Activated T-cell treated with anti-CD3 and anti-CD28 coated beads, Interleukin-2, amount 50 U/mL, for 72 hours (primary cell): ENCODE measurements around the gene SDK2. TPM values are rescaled to one million over a fixed set of nuclear protein-coding genes. Genes with fewer than 3 reads are reported as not detected.

Source experiments
- ATAC-seq, 2 donors: fragments of 150-1000 bp; cut with Tn5 transposase; replicated peaks in 1 of 2; 2 replicates each; pipeline ENCODE4 v1.10.0; 2021; ENCODE audit warnings: moderate library complexity in 2 of 2, mild to moderate bottlenecking in 1 of 2
- DNase-seq, 2 donors: peaks; one replicate each; pipeline ENCODE4 v3.0.0; 2021 to 2022; ENCODE audit warnings: mixed read lengths in 1 of 2
- H3K27ac Mint-ChIP-seq: one replicate; pipeline ENCODE4 v1.8.0; 2022; ENCODE audit warnings: mild to moderate bottlenecking, moderate library complexity, mixed read lengths
- H3K27me3 Mint-ChIP-seq: one replicate; pipeline ENCODE4 v1.8.0; 2022; ENCODE audit warnings: low read depth, mixed read lengths
- H3K36me3 Mint-ChIP-seq, 2 donors: one replicate each; pipeline ENCODE4 v1.8.0; 2022; ENCODE audit warnings: mixed read lengths in 2 of 2, mild to moderate bottlenecking in 1 of 2; ENCODE audit not compliant: insufficient read depth in 2 of 2
- H3K4me1 Mint-ChIP-seq: one replicate; pipeline ENCODE4 v1.8.0; 2022; ENCODE audit warnings: low read depth, mixed read lengths
- H3K4me3 Mint-ChIP-seq, 2 donors: one replicate each; pipeline ENCODE4 v1.8.0; 2022; ENCODE audit warnings: mild to moderate bottlenecking in 2 of 2, mixed read lengths in 2 of 2, moderate library complexity in 2 of 2
- H3K9me3 Mint-ChIP-seq, 2 donors: one replicate each; pipeline ENCODE4 v1.8.0; 2022; ENCODE audit warnings: mixed read lengths in 2 of 2
- total RNA-seq, 2 donors: library from RNA; stranded (reverse); gene quantifications; one replicate each; pipeline ENCODE4 v1.2.3, GENCODE V29; 2022

Gene SDK2
- total RNA-seq, 2 donors from 2014 or later: 0.26 to 0.44 TPM

- Mint-ChIP-seq H3K4me1 (no peaks in the 10 kb centered on the region), H3K36me3 (no peaks in the 10 kb centered on the region), H3K9me3 (no peaks in the 10 kb centered on the region), H3K27ac (no peak overlapping the region), H3K4me3 (no peak overlapping the region), H3K27me3 (no peaks in the 10 kb centered on the region)
- ATAC-seq (no peak), DNase-seq (no peak)
Observed at GRCh38 chr17:73402466-73402865, 241.8 kb downstream of the SDK2 start.

- no peaks in the 10 kb centered on the region for H3K27me3 Mint-ChIP-seq
- H3K4me3 Mint-ChIP-seq: no peak overlapping the region
- H3K4me1 Mint-ChIP-seq: no peaks in the 10 kb centered on the region
- peak in 1 of 2 donors; percentile 11 for DNase-seq
- ATAC-seq: peak in 1 of 2 donors; percentile 33
- no peaks in the 10 kb centered on the region for H3K9me3 Mint-ChIP-seq
- H3K27ac Mint-ChIP-seq: no peak overlapping the region
- no peaks in the 10 kb centered on the region for H3K36me3 Mint-ChIP-seq
Observed at GRCh38 chr17:73401911-73402310, 242.3 kb downstream of the SDK2 start.

DNA sequence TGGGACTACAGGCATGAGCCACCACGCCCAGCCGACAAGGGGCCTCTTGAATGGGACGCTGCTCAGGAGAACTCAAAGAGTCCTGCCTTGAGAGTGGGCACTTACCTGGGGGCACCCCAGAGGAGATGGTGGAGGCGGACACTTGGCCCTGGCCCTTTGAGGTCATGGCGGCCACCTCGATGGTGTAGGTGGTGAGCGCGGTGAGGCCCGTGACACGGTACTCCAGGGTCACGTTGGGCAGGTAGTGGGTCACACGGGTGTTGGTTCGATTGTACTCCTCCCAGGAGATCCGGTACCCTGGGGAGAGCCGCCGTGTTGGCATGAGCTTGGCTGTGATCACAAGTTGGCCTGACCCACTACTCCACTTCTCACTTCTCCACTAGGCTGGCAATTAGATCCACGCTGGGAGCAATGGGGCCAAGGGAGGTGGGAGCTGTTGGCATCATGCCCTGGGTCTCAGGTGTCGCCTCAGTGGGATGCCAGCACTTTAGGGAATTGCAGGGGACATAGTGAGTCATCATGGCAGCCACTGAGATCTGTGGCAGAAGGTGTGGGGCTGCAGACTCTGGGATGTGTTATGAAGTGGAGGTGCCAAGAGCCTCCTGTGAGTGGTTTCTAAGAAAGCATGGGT, 243.2 kb downstream of the SDK2 start:
- ATAC-seq (no peak), DNase-seq (no peak)
- Mint-ChIP-seq H3K4me3 (no peak overlapping the region), H3K9me3 (no peaks in the 10 kb centered on the region), H3K4me1 (no peaks in the 10 kb centered on the region), H3K27me3 (no peaks in the 10 kb centered on the region), H3K27ac (no peak overlapping the region), H3K36me3 (no peaks in the 10 kb centered on the region)

DNA sequence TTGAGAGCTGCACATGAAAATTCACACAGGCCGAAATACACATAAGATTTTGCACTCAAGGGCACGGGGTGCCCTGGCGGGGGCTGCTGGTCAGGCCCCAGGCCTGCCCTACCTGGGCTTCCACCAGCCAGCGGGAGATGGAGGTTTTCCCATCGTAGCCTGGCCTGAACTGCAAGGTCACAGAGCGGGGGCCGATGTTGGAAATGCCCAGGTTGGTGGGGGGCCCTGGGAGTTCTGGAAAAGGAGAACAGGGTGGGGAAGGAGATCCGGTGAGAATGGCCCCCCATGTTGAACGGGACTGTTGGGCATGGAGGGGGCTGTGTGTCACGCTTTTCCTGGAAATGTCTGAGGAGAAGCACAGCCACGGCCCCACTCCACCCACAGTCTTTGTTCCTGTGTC, 245.2 kb downstream of the SDK2 start:
- no peaks in the 10 kb centered on the region for H3K36me3 Mint-ChIP-seq
- no peak overlapping the region for H3K27ac Mint-ChIP-seq
- DNase-seq (no peak), ATAC-seq (no peak)
- no peaks in the 10 kb centered on the region for H3K4me1 Mint-ChIP-seq
- H3K4me3 Mint-ChIP-seq: no peak overlapping the region
- no peaks in the 10 kb centered on the region for H3K27me3 Mint-ChIP-seq
- no peaks in the 10 kb centered on the region for H3K9me3 Mint-ChIP-seq

GRCh38 chr17:73397856-73398540, 246.2 kb downstream of the SDK2 start:
- Mint-ChIP-seq H3K4me1 (no peaks in the 10 kb centered on the region), H3K27ac (no peak overlapping the region), H3K36me3 (no peaks in the 10 kb centered on the region), H3K4me3 (no peak overlapping the region), H3K9me3 (no peaks in the 10 kb centered on the region), H3K27me3 (no peaks in the 10 kb centered on the region)
- no peak for DNase-seq
- no peak for ATAC-seq

DNA sequence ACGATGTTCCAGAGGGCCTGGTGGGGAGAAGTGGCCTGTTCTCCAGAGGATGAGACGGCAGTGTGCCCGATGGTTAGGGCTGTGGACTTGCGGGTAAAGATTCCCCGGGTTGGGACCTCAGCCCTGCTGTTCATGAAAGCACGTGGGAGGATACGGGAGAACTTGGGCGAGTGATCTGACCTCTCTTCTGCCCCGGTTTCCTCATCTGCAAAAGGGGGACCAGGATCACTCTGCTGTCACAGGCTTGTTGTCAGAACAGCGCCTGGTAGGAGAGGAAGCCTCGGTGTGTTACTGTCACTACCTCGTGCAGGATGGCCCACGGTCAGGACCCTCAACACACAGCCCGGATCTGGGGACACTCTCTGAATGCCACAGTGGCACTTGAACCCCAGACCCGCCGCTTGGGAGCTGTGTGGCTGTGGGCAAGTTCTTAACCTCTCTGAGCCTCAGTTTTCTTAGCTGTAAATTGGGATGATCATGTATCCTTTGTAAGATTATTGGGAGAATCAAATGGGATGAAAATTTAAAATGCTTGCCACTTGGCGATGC, 246.9 kb downstream of the SDK2 start:
- no peak overlapping the region for H3K4me3 Mint-ChIP-seq
- no peak overlapping the region for H3K27ac Mint-ChIP-seq
- no peaks in the 10 kb centered on the region for H3K27me3 Mint-ChIP-seq
- ATAC-seq (no peak), DNase-seq (no peak)
- no peaks in the 10 kb centered on the region for H3K9me3 Mint-ChIP-seq
- no peaks in the 10 kb centered on the region for H3K4me1 Mint-ChIP-seq
- H3K36me3 Mint-ChIP-seq: no peaks in the 10 kb centered on the region

DNA sequence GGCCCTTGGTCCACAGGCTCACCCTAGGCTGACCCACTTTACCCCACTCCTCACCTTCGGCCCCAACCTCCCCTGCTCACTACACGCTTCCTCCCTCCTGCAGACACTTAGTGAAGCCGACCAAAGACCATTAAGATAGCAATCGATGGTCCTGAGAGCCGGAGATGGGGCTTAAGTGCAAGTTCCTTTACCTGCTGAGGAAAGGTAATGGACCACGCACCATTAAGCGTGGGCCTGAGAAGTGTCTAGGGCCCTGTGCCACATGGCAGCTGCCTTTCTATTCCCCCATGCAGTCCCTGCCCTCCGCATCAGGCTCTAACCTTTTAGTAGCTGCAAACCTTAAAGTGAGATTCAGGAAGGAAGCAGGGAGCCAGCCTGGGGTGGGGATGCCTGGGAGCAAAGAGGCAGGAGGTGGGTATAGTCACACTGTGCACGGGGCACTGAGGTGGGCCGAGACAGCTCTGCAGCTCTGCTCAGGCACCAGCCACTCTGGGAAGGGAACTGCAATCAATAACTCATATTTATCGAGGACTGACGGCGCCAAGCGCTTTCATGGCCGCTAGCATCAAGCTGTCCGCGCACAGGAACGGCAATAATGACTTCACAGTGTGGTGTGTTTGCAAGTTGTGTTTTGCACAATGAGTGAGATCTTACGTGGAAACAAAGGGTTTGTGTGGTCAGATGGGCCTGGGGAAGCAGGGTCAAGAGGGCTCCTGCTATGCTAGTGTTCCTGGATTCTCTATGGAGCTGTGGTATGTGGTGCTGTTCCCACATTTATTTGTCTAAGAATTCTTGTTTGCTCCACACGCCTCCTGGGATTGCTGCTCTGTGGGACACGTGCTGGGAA, 247.6 kb downstream of the SDK2 start:
- DNase-seq: no peak
- Mint-ChIP-seq H3K27ac (no peak overlapping the region), H3K36me3 (no peaks in the 10 kb centered on the region), H3K27me3 (no peaks in the 10 kb centered on the region), H3K4me1 (no peaks in the 10 kb centered on the region), H3K9me3 (no peaks in the 10 kb centered on the region), H3K4me3 (no peak overlapping the region)
- no peak for ATAC-seq

DNA sequence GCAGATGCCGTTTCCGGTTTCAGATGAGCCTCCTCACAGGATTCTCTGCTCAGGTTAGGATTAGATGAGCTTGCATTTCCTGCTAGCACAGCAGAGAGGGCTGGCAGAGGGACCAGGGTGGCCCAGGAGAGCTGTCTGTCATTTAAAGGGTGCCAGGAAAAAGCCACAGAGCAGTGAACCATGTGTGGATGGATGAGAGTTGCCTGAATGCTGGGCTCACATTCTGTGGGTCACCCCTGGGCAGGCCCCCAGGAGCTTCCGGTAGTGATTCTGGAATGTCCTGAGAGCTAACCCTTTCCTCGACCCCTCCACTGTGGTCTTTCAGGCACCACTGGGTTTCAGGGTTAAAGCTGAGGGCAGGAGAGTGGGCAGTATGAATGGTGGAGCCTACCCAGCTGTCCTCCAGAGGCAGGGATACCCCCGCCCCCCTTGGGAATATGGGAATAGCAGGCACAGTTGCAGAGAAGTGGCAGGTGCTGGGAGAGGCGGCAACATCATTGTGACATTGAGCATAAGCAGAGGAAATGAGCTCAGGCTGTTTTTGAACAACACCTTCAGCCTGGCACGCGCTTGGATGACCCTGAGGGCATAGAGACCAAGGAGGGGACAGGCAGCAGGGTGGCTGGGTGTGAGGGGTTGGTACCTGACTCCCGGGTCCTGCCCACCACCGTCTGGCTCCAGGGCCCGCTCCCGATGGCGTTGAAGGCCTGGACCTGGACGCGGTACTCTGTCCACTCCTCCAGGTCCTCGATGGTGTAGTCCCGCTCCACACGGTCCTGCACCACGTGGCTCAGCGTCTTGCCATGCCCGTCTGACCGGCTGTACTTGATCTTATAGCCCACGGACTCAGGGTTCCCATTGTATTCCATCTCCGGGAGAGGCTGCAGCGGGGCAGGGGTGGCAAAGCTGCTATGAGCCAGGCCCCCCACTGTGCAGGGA, 249.5 kb downstream of the SDK2 start:
- no peak overlapping the region for H3K27ac Mint-ChIP-seq
- no peaks in the 10 kb centered on the region for H3K36me3 Mint-ChIP-seq
- no peaks in the 10 kb centered on the region for H3K4me1 Mint-ChIP-seq
- no peak overlapping the region for H3K4me3 Mint-ChIP-seq
- ATAC-seq: no peak
- no peaks in the 10 kb centered on the region for H3K9me3 Mint-ChIP-seq
- H3K27me3 Mint-ChIP-seq: no peaks in the 10 kb centered on the region
- DNase-seq: no peak

GRCh38 chr17:73393962-73394361, 250.3 kb downstream of the SDK2 start:
- no peaks in the 10 kb centered on the region for H3K36me3 Mint-ChIP-seq
- ATAC-seq: no peak
- H3K4me1 Mint-ChIP-seq: no peaks in the 10 kb centered on the region
- no peaks in the 10 kb centered on the region for H3K27me3 Mint-ChIP-seq
- H3K9me3 Mint-ChIP-seq: no peaks in the 10 kb centered on the region
- peak in 1 of 2 donors; percentile 9 for DNase-seq
- H3K4me3 Mint-ChIP-seq: no peak overlapping the region
- no peak overlapping the region for H3K27ac Mint-ChIP-seq

- Mint-ChIP-seq H3K27me3 (no peaks in the 10 kb centered on the region), H3K9me3 (no peaks in the 10 kb centered on the region), H3K36me3 (no peaks in the 10 kb centered on the region), H3K4me1 (no peaks in the 10 kb centered on the region), H3K27ac (no peak overlapping the region), H3K4me3 (no peak overlapping the region)
- no peak for DNase-seq
- ATAC-seq: no peak
Observed at GRCh38 chr17:73393381-73393780, 250.9 kb downstream of the SDK2 start.

DNA sequence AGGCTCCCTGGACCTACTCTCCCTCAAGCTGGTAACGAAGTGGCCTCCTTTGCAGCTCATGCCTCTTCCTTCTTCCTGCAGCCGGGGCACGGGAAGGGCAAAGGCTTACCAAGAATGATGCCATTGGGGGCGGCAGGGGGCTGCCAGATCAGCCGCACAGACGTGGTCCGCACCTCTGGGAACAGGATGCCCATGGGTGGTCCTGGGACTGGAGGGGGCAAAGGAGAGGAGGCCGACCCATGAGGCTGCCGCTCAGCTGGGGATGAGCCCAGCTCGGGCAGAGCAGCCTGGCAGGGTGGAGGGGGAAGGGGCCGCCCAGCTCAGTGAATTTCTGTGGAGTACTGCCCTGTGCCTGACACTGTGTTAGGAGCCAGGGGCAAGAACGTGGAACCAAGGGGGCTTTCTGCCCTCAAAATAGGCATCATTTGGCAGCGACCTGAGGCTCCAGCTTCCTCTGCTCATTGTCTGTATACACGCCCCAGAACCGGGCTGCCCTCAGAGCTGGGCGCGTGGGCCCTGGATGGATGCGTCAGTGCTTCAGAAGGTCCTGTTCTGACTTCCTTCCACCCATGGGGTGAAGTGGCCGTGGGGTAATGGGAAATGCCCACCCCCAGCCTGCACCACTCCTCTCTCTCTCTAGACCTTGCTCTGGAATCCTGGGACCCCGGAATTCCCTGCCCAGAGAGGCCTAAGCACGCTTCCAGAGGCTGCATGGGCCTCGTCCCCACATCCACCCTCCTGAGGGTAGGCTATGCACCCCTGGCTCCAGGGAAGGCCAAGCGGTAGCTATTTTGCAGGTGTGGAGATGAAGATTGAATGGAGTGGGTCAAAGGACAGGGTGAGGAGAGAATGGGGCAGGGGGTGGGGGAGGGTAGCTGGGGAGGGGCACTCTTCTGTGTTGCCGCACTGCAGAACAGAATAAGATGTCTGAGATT, 252.6 kb downstream of the SDK2 start:
- H3K27me3 Mint-ChIP-seq: no peaks in the 10 kb centered on the region
- DNase-seq: no peak
- H3K4me3 Mint-ChIP-seq: no peak overlapping the region
- no peaks in the 10 kb centered on the region for H3K4me1 Mint-ChIP-seq
- H3K27ac Mint-ChIP-seq: no peak overlapping the region
- no peaks in the 10 kb centered on the region for H3K36me3 Mint-ChIP-seq
- H3K9me3 Mint-ChIP-seq: no peaks in the 10 kb centered on the region
- no peak for ATAC-seq

DNA sequence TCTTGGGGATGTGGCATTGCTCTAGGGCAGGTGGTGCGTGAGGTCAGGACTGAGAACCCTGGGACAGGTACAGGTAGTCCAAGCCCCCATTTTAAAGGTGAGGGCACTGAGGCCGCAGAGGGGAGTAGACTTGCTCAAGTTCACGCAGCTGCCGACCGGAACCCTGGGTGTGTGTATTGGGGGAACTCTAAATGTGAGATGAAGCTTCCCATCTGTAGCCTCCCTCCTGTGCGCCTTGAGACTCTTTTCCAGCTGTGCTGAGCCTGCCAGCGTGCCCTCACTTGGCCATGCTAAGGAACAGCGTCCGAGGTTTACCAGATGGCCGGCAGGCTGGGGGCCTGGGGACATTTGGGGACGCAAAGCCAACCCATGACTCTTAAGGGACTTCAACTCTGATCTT, 253.4 kb downstream of the SDK2 start:
- no peak overlapping the region for H3K27ac Mint-ChIP-seq
- H3K36me3 Mint-ChIP-seq: no peaks in the 10 kb centered on the region
- H3K9me3 Mint-ChIP-seq: no peaks in the 10 kb centered on the region
- H3K4me3 Mint-ChIP-seq: no peak overlapping the region
- DNase-seq (no peak), ATAC-seq (no peak)
- H3K4me1 Mint-ChIP-seq: no peaks in the 10 kb centered on the region
- no peaks in the 10 kb centered on the region for H3K27me3 Mint-ChIP-seq
